Ureter (tissue), 1 donor: Measurements from ENCODE around the gene CABP4. TPM values are rescaled to one million over a fixed set of nuclear protein-coding genes. Genes with fewer than 3 reads are reported as not detected.
"Not testable (repeated sequence)": the region's sequence is repeated elsewhere in the genome, so short reads cannot be mapped to it uniquely, and the experiment has no call there.

Experiments
- DNase-seq: peaks from one replicate; pipeline ENCODE4 v3.0.0-alpha.2; 2020; ENCODE audit warnings: low spot score
- total RNA-seq: library from RNA; stranded (reverse); gene quantifications from one replicate; pipeline ENCODE4 v1.2.4, GENCODE V29; 2023
- donor health status: DM: yes; HTN: yes; CAD: no.

The CABP4 gene
- total RNA-seq, 1 donor from 2014 or later, result 2.8 TPM

- no peak for DNase-seq
These were observed 1.1 kb upstream of the CABP4 start for GRCh38 chr11:67453816-67454732.

DNA sequence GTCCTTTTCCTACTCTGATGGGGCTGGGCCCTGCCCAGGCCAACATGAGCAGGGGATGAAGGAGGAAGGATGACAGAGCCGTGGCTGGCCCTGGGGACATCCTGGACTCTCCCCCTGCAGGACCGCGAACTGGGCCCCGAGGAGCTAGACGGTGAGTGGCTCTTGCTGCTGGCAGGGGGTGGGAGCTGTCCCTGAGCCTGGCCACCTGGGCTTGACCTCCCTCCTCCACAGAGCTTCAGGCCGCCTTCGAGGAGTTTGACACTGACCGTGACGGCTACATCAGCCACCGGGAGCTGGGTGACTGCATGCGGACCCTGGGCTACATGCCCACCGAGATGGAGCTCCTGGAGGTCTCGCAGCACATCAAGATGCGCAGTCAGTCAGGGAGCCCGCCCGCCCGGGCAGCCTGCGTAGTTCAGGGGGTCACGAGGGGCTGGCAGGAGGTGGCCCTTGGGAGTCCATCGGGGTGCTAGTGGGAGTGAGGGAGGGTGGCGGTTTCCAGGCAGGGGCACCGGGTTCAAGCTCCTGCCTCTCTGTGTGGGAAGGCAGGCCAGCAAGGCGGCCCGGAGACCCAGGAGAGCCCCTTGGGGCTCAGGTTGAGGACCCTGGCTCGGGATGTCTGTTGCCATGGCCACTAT is 1.0 kb downstream of the CABP4 start:
- DNase-seq, result no peak

DNA sequence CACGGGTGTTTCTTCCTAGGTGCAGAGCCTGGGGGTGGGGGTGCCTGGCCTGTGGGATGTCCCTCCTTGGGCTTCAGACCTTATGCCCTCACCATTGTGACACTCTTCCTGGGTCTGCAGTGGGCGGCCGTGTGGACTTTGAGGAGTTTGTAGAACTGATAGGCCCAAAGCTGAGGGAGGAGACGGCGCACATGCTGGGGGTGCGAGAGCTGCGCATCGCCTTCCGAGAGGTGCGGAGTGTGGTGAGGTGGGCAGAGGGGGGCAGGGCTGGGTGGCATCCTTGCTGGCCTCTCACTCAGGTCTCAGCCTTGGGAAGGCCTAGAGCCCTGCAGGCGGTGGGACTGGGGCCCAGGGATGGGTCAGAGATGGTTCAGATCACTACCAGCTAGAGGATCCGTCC is 2.3 kb downstream of the CABP4 start:
- no peak for DNase-seq

DNA sequence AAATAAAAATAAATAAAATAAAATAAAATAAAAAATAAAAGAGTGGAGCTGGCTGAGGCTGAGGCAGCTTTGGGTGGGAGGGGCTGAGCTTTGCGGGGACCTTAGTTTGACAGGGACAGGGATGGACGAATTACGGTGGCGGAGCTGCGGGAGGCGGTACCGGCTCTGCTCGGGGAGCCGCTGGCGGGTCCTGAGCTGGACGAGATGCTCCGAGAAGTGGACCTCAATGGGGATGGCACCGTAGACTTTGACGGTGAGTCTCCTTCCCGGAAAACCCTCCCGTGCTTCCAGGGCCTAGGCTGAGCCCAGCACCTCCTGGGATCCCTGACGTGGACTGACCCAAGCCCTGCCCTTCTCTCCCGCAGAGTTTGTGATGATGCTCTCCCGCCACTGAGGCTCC is 3.1 kb downstream of the CABP4 start:
- no peak for DNase-seq

- no peak for DNase-seq
These were observed 8.0 kb downstream of the CABP4 start for GRCh38 chr11:67463186-67463585.

- peak; percentile 86 for DNase-seq
These were observed 8.7 kb downstream of the CABP4 start for GRCh38 chr11:67463680-67464410.

GRCh38 chr11:67464411-67465188 is 9.4 kb downstream of the CABP4 start:
- DNase-seq, result peak; percentile 92

DNA sequence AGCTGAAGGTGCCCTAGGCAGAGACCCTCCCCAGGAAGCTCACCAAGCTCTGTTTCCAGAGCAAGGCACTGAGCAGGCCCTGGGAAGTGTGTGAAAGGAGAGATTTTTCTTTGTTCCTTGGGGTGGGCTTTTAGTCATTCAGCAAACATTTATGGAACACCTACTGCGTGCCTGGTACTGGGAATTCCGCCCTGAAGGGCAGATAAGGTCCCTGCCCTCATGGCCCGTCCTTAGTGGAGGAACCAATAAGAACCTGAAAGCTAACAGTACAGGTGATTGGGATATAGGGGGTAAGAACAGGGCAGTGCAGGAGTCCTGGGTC is 10.0 kb downstream of the CABP4 start:
- no peak for DNase-seq

DNA sequence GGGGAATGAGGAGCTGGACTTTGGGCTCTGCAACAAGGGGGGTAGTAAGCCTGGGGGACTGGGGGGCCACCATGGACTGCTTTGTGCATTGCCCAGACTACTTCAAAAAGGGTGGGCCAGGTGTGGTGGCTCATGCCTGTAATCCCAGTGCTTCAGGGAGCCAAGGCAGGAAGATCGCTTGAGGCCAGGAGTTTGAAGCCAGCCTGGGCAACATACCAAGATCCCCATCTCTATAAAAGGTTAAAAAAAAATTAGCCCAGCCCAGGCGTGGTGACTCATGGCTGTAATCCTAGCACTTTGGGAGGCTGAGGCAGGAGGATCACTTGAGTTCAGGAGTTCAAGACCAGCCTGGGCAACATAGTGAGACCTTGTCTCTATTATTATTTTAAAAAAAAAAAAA is 10.4 kb downstream of the CABP4 start:
- not testable (repeated sequence) for DNase-seq

- no peak for DNase-seq
These were observed 11.2 kb downstream of the CABP4 start for GRCh38 chr11:67466367-67466766.

GRCh38 chr11:67466962-67467771 is 12.0 kb downstream of the CABP4 start:
- no peak for DNase-seq

DNA sequence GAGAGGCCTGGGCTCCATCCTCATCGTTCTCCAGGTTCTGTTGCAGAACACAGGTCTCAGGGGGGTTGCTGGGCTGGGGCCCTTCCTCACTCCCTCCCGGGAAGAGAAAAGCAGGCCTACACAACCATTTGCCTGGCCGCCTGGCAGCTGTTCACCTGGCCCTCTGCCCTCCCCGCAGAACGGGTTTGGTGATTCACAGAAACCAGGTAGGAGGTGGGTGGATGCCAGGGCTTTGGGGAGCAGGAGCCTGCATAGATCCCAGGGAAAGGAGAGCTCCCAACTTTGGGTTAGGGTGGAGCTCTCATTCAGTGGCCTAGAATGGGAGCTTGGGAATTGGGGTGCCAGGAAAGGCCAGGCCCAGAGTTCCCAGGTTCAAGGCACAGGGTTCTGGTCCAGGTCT is 12.9 kb downstream of the CABP4 start:
- DNase-seq, result peak; percentile 90

DNA sequence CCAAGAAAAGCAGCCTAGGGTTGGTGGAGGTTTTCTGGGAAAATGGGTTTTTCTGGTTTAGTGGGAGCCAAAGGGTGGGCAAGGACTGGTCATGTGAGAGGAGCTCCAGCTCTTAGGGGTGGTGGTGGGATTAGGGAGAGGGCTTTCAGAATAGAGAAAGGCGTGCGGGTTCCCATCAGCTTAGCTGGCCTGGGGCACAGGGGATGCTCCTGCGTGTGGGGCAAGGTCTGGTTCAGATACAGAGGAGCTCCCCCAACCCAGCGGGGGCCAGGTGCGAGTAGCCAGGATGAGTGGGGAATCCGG is 13.3 kb downstream of the CABP4 start:
- no peak for DNase-seq

DNA sequence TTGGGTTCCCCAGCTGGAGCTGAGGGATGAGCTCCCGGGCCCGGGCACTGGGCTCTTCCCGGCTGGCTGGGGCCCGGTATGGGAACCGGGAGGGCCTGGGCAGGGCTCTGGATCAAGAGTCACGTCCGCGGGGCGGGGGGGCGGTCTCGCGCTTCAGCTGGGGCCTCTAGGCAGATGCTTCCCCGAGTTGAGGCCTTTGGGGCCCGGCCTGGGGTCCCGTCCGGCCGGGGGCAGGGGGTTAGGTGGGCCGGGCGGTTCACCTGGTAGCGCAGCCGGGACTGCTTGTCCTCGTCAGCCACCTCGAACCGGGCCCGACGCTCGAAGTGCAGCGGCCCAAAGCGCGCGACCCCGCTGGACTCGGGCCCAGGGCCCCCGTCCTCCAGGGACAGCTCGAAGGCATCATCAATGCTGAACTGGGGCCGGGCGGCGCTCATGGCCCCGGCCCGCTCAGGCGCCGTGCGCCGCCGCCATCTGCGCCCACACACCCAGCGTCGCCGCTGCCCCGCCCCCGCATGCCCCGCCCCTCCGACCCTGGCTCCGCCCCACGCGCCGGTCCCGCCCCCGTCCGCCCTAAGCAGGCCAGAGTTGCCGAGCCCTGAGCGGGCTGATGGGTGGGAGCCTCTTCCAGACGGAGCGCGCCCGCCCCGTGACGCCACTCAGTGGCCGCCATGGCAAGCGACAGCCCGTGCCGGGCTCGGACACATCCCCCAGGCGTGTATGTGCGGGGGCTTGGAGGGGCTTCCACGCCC is 13.8 kb downstream of the CABP4 start, which contains the start of gene TMEM134:
Gene TMEM134 (minus strand): TSS at position 493 of the 749 bp plus-strand sequence. CDS start 59 bp downstream, at position 434.
- peak; percentile 93 for DNase-seq

- no peak for DNase-seq
These were observed 14.3 kb downstream of the CABP4 start for GRCh38 chr11:67469508-67469811.

- DNase-seq, result no peak
These were observed 15.3 kb downstream of the CABP4 start for GRCh38 chr11:67470337-67471002.

DNA sequence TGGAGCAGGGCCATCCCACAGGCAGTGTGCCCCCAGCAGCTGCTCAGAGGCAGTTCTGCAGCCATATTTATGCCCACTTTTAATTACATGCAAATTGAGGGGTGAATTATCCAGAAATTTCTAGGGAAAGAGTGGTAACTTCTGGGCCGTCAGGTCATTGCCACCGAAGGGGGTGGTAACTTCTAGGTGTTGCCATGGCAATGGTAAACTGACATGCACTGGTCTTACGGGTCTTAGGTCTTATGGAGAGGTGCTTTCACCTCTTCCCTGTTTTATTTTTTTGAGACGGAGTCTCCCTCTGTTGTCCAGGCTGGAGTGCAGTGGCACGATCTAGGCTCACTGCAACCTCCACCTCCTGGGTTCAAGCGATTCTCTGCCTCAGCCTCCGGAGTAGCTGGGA is 17.7 kb downstream of the CABP4 start:
- no peak for DNase-seq

DNA sequence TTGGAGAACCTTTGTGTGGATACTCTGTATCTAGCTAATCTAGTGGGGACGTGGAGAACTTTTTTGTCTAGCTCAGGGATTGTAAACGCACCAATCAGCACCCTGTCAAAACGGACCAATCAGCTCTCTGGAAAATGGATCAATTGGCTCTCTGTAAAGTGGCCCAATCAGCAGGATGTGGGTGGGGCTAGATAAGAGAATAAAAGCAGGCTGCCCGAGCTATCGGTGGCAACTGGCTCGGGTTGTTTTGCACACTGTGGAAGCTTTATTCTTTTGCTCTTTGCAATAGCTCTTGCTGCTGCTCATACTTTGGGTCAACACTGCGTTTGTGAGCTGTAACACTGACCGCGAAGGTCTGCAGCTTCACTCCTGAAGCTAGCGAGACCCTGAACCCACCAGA is 21.5 kb downstream of the CABP4 start:
- DNase-seq, result not testable (repeated sequence)

DNA sequence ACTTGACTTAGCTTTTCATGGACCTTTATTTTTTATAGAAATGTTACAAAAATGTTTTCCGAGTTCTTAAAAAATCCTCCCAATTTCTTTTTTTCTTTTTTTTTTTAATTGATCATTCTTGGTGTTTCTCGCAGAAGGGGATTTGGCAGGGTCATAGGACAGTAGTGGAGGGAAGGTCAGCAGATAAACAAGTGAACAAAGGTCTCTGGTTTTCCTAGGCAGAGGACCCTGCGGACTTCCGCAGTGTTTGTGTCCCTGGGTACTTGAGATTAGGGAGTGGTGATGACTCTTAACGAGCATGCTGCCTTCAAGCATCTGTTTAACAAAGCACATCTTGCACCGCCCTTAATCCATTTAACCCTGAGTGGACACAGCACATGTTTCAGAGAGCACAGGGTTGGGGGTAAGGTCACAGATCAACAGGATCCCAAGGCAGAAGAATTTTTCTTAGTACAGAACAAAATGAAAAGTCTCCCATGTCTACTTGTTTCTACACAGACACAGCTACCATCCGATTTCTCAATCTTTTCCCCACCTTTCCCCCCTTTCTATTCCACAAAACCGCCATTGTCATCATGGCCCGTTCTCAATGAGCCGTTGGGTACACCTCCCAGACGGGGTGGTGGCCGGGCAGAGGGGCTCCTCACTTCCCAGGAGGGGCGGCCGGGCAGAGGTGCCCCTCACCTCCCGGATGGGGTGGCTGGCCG is 22.3 kb downstream of the CABP4 start:
- not testable (repeated sequence) for DNase-seq
